H1 (cell line): ENCODE data around the gene ITPR1. TPM values are rescaled to one million over a fixed set of nuclear protein-coding genes. Genes with fewer than 3 reads are reported as not detected.

Experiments used
- EP300 ChIP-seq, 2 experiments: IDR thresholded peaks; 1 replicate in 1 of 2; 2 replicates in 1 of 2; pipeline ENCODE4 v1.6.1; 2011 to 2012; ENCODE audit warnings: low read depth in 2 of 2, low read length in 2 of 2, mild to moderate bottlenecking in 2 of 2, borderline replicate concordance in 1 of 2, inconsistent platforms in 1 of 2, moderate library complexity in 1 of 2
- KDM1A ChIP-seq: fragments of 200-600, 300-600 bp; sonication (generic); IDR thresholded peaks from 2 replicates; pipeline ENCODE4 v1.7.1; 2016; ENCODE audit warnings: mild to moderate bottlenecking, low read length, borderline replicate concordance
- RBBP5 ChIP-seq: IDR thresholded peaks from 2 replicates; pipeline ENCODE4 v1.7.1; 2012; ENCODE audit warnings: low read depth, mild to moderate bottlenecking, inconsistent platforms, low read length, moderate library complexity, borderline replicate concordance
- polyA plus RNA-seq, 7 experiments: library from polyadenylated mRNA; depleted of rRNA in 3 of 7; stranded (reverse) in 5 of 7; unstranded in 2 of 7; fragments of >200 nt in 5 of 7; fragments of 200-250 nt in 2 of 7; gene quantifications; 1 replicate in 5 of 7; 2 replicates in 1 of 7; 4 replicates in 1 of 7; pipeline versions ENCODE4 v1.2.1 to v1.2.3, GENCODE V29; 2011 to 2013; ENCODE audit warnings: missing spikeins in 2 of 7, mixed read lengths in 2 of 7
- total RNA-seq: library from RNA; stranded (reverse); fragmentation: NEBNext Ultra II Directional; extraction: Animal tissue kit (Norgen Biotek cat#: 25700); gene quantifications from 2 replicates; pipeline ENCODE4 v1.2.1, GENCODE V29; 2021

ITPR1 gene
- total and polyA plus RNA-seq, 2 of the 8 experiments (the other 6 are each of a cell fraction or from before 2014, with no cell fraction given), result 2.5 to 16.3 TPM

GRCh38 chr3:4717363-4717740, 224.2 kb downstream of the ITPR1 start (continued):
- TF ChIP-seq KDM1A (no peak), EP300 (IDR thresholded peaks at IDR 0.05; ENCODE audit: borderline replicate concordance in 1 of 2, low read depth in 2 of 2, low read length in 2 of 2) (no peak), RBBP5 (no peak)
